ENCODE data around the gene ANKRD24. TPM values are rescaled to one million over a fixed set of nuclear protein-coding genes. Genes with fewer than 3 reads are reported as not detected.

Gene ANKRD24
- total RNA-seq, 4 donors from 2014 or later: 0.30 to 1.7 (median 0.61) TPM

- no peak overlapping the region for H3K27ac ChIP-seq
- DNase-seq (ENCODE audit: low spot score in 2 of 2): no peak
- peaks cover 0 to 9% (median 0%) of the 10 kb centered on the region in 4 donors for H3K4me1 ChIP-seq
- peaks cover 2 to 64% of the 10 kb centered on the region in 2 donors for H3K27me3 ChIP-seq
- 5 to 8% methylated on average over 20 to 22 of the region's 28 CpGs for WGBS, 2 donors
- no peak for TF ChIP-seq EP300 (IDR thresholded peaks at IDR 0.05)
- no peak for TF ChIP-seq CTCF (IDR thresholded peaks at IDR 0.05)
- TF ChIP-seq POLR2A (IDR thresholded peaks at IDR 0.05): no peak
- no peaks in the 10 kb centered on the region for H3K36me3 ChIP-seq
- H3K4me3 ChIP-seq: peak overlapping the region in 1 of 4 donors; percentile 2
- H3K9me3 ChIP-seq: no peaks in the 10 kb centered on the region
Observed at GRCh38 chr19:4198467-4199126, 16.1 kb downstream of the ANKRD24 start.

GRCh38 chr19:4199699-4200293 lies 17.3 kb downstream of the ANKRD24 start:
- TF ChIP-seq POLR2A (IDR thresholded peaks at IDR 0.05) (no peak), CTCF (IDR thresholded peaks at IDR 0.05) (no peak), EP300 (IDR thresholded peaks at IDR 0.05) (no peak)
- no peak for DNase-seq (ENCODE audit: low spot score in 2 of 2)
- no peak overlapping the region for H3K27ac ChIP-seq
- peaks cover 0 to 14% (median 0%) of the 10 kb centered on the region in 4 donors for H3K4me1 ChIP-seq
- no peak overlapping the region for H3K4me3 ChIP-seq
- H3K36me3 ChIP-seq: no peaks in the 10 kb centered on the region
- H3K27me3 ChIP-seq: peaks cover 2 to 52% of the 10 kb centered on the region in 2 donors
- 79 to 87% methylated on average over 7 to 33 of the region's 33 CpGs for WGBS, 2 donors
- no peaks in the 10 kb centered on the region for H3K9me3 ChIP-seq

GRCh38 chr19:4200940-4201542 lies 18.6 kb downstream of the ANKRD24 start:
- Histone ChIP-seq H3K4me1 (peaks cover 0 to 18% (median 0%) of the 10 kb centered on the region in 4 donors), H3K4me3 (no peak overlapping the region), H3K27me3 (peaks cover 2 to 41% of the 10 kb centered on the region in 2 donors), H3K9me3 (no peaks in the 10 kb centered on the region), H3K36me3 (no peaks in the 10 kb centered on the region), H3K27ac (no peak overlapping the region)
- 62 to 67% methylated on average over 2 of the region's 2 CpGs for WGBS, 2 donors
- TF ChIP-seq EP300 (IDR thresholded peaks at IDR 0.05) (no peak), POLR2A (IDR thresholded peaks at IDR 0.05) (no peak), CTCF (IDR thresholded peaks at IDR 0.05) (no peak)
- no peak for DNase-seq (ENCODE audit: low spot score in 2 of 2)

GRCh38 chr19:4201798-4202197 lies 19.3 kb downstream of the ANKRD24 start:
- WGBS, 2 donors: 77 to 81% methylated on average over 4 of the region's 4 CpGs
- Histone ChIP-seq H3K27ac (no peak overlapping the region), H3K36me3 (no peaks in the 10 kb centered on the region), H3K4me1 (peaks cover 0 to 18% (median 0%) of the 10 kb centered on the region in 4 donors), H3K27me3 (peaks cover 2 to 33% of the 10 kb centered on the region in 2 donors), H3K9me3 (no peaks in the 10 kb centered on the region), H3K4me3 (no peak overlapping the region)
- DNase-seq (ENCODE audit: low spot score in 2 of 2): no peak
- TF ChIP-seq EP300 (IDR thresholded peaks at IDR 0.05): no peak
- no peak for TF ChIP-seq POLR2A (IDR thresholded peaks at IDR 0.05)
- no peak for TF ChIP-seq CTCF (IDR thresholded peaks at IDR 0.05)

All from tibial nerve (tissue), 4 donors.